Urinary bladder (tissue), 4 donors: Measurements from ENCODE around the gene CPA2. TPM values are rescaled to one million over a fixed set of nuclear protein-coding genes. Genes with fewer than 3 reads are reported as not detected.
"Not testable (repeated sequence)": the region's sequence is repeated elsewhere in the genome, so short reads cannot be mapped to it uniquely, and the experiment has no call there.

Experiments used
- DNase-seq: peaks from one replicate; pipeline ENCODE4 v3.0.0-alpha.2; 2015; ENCODE audit errors: extremely low spot score
- H3K27ac ChIP-seq: one replicate; pipeline ENCODE4 v1.5.1; 2013; ENCODE audit warnings: low read depth, mild to moderate bottlenecking, moderate library complexity
- H3K36me3 ChIP-seq: one replicate; pipeline ENCODE4 v1.6.1; 2013; ENCODE audit warnings: mild to moderate bottlenecking, moderate library complexity; ENCODE audit not compliant: insufficient read depth
- H3K4me1 ChIP-seq: one replicate; pipeline ENCODE4 v1.6.1; 2013; ENCODE audit warnings: mild to moderate bottlenecking, moderate library complexity; ENCODE audit not compliant: insufficient read depth
- H3K4me3 ChIP-seq: one replicate; pipeline ENCODE4 v1.5.1; 2013; ENCODE audit warnings: low read depth, low read length
- WGBS: extraction: QIAGEN DNeasy Blood & Tissue Kit; methylation state at CpG from one replicate; pipeline ENCODE4 v1.1.7; 2013; 5-methylcytosine and 5-hydroxymethylcytosine counted together
- polyA plus RNA-seq: library from polyadenylated mRNA; stranded (reverse); fragments of 200-250 nt; gene quantifications from one replicate; pipeline ENCODE4 v1.2.3, GENCODE V29; 2013
- total RNA-seq: library from RNA; depleted of rRNA; stranded (reverse); fragments of >200 nt; gene quantifications from one replicate; pipeline ENCODE4 v1.2.3, GENCODE V29; 2014
- donor health status: healthy with polysubstance abuse.
- donor health status: healthy.

The CPA2 gene
- not detected for total RNA-seq
- 0.09 TPM for polyA plus RNA-seq

- H3K36me3 ChIP-seq: no peaks in the 10 kb centered on the region
- 95% methylated on average over 3 of the region's 3 CpGs for WGBS
- no peaks in the 10 kb centered on the region for H3K4me1 ChIP-seq
- no peak for DNase-seq
- no peak within 1 kb of the TSS for H3K27ac ChIP-seq
- no peak within 1 kb of the TSS for H3K4me3 ChIP-seq
Observed at GRCh38 chr7:130266258-130266960, at the start of gene CPA2. Gene CPA2, plus strand, starts transcription at chr7:130266863. Its CDS starts 19 bp downstream, at chr7:130266882.

DNA sequence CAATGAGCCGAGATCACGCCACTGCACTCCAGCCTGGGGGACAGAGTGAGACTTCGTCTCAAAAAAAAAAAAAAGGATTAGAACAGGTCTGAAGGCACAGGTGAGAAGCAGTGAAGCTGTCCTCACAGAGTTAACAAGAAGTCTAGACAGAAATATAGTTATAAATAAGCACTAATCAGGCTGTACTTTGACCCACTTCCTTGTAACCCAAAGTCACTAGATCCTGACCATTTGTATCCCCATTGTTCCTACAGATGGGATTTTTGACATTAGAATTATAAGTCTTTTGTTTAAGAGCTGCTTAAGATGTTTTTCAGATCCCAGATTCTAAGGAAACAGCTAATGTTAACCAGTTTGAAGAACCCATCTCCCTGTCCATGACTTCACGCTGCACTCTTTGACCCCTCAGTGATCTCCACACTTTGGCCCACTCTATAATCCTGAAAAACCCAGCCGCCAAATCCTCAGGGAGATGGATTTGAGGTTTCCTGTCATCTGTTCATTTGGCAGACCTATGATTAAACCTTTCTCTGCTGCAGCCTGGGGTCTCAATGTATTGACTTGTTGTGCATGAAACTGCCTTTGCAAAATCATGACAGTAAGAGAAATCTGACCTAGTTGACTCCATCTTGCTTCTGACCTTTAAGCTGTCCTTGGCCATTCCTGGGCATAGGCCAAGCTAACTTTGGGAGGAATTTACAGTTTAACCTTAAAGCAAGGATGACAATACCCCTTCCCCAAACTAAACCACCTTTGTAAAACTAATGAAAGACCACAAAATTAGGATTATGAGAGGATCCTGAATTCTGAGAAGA, 47.6 kb upstream of the CPA2 start:
- DNase-seq: no peak
- WGBS: 84% methylated on average over 5 of the region's 5 CpGs
- Histone ChIP-seq H3K27ac (no peak overlapping the region), H3K4me3 (no peak overlapping the region), H3K4me1 (no peaks in the 10 kb centered on the region), H3K36me3 (no peaks in the 10 kb centered on the region)

DNA sequence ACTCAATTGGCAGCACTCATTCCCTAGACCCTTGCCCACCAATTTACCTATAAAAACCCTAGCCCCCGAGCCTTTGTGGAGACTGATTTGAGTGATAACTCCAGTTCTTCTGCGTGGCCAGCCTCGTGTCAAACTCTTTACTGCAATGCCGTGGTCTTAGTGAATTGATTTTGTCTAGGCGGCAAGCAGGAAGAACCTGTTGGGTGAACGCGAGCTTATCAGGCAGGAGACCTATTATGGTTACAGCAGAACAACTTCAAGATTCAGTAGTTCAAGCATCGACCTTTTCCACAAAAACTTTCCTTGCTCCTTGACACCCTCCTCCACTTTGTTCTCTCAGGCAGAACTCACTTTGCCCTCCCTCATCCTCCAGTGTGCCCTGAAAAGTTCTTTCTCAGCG, 46.8 kb upstream of the CPA2 start:
- H3K4me1 ChIP-seq: no peaks in the 10 kb centered on the region
- H3K27ac ChIP-seq: no peak overlapping the region
- H3K4me3 ChIP-seq: no peak overlapping the region
- DNase-seq: no peak
- WGBS: 88% methylated on average over 9 of the region's 9 CpGs
- no peaks in the 10 kb centered on the region for H3K36me3 ChIP-seq

DNA sequence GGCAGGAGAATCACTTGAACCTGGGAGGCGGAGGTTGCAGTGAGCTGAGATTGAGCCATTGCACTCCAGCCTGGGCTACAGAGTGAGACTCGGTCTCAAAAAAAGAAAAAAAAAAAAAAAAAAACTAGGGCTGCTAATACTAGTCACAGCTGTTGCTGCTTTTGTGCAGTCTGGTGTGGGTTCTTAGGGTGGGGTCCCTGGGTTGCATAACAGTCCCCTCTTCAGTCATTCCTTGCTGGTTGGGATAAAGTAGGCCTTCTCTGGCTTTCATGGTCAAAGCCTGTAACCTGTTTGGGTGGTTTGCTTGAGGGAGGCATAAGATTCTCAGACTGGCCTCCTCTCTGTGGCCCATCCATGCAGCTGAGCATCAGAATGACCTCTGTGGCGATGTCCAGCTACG, 44.9 kb upstream of the CPA2 start:
- no peak overlapping the region for H3K4me3 ChIP-seq
- H3K27ac ChIP-seq: no peak overlapping the region
- no peaks in the 10 kb centered on the region for H3K4me1 ChIP-seq
- 86% methylated on average over 4 of the region's 4 CpGs for WGBS
- DNase-seq: no peak
- no peaks in the 10 kb centered on the region for H3K36me3 ChIP-seq

- Histone ChIP-seq H3K36me3 (no peaks in the 10 kb centered on the region), H3K27ac (no peak overlapping the region), H3K4me1 (no peaks in the 10 kb centered on the region), H3K4me3 (no peak overlapping the region)
- DNase-seq: no peak
- 91% methylated on average over 1 of the region's 1 CpG for WGBS
Observed at GRCh38 chr7:130223646-130224045, 43.0 kb upstream of the CPA2 start.

DNA sequence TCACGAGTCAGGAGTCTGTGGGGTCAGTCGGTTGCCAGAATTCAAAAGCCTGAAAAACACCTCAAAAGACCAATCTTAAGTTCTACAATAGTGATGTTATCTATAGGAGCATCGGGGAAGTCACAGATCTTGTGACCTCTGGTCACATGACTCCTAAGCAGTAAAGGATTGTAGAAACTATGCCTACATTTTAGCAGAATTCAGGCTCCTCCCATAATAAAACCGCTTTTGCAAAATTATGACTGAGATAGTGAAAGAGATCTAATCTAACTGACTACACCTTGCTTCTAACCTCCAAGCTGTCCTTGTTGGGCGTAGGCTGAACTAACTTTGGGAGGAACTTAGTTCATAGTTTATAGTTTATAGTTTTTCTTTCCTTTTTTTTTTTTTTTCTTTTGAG, 42.5 kb upstream of the CPA2 start:
- no peak overlapping the region for H3K4me3 ChIP-seq
- no peak for DNase-seq
- H3K36me3 ChIP-seq: no peaks in the 10 kb centered on the region
- H3K27ac ChIP-seq: no peak overlapping the region
- 90% methylated on average over 5 of the region's 5 CpGs for WGBS
- H3K4me1 ChIP-seq: peaks cover 2% of the 10 kb centered on the region

DNA sequence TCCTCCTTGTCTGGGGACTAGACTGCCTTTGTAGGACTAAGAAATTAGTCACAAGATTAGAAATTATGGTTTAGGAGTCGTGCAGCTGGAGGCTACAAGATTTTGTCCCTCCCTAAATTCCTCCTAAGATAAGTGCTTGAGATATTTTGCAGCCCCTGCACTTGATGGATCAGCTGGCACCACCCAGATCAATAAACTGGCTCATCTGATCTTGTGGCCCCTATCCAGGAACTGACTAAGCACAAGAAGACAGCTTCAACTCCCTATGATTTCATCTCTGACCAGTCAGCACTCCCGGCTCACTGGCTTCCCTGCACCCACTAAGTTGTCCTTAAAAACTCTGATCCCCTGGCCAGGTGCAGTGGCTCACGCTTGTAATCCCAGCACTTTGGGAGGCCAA, 41.7 kb upstream of the CPA2 start:
- H3K4me1 ChIP-seq, H3K27ac ChIP-seq, H3K4me3 ChIP-seq, DNase-seq, H3K36me3 ChIP-seq: not testable (repeated sequence)
- WGBS: 34% methylated on average over 3 of the region's 3 CpGs

DNA sequence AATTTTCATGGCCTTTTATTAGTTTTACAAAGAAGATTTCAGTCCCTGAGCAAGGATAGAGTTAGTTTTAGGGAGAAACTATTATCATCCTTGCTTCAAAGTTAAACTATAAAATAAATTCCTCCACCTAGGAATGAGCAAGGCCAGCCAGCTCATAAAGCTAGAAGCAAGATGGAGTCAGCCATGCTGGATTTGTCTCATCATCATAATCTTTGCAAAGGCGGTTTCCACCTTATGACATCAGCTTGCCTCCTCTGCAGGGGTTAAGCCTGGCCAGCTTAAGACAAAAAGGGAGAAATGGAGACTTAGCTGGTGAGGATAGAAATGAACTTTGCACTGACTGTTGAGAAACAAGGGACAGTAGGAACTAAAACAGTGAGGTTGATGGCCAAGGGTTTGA, 40.3 kb upstream of the CPA2 start:
- Histone ChIP-seq H3K36me3 (no peaks in the 10 kb centered on the region), H3K4me3 (no peak overlapping the region), H3K27ac (no peak overlapping the region), H3K4me1 (peaks cover 2% of the 10 kb centered on the region)
- DNase-seq: no peak
- WGBS: 87% methylated on average over 1 of the region's 1 CpG

DNA sequence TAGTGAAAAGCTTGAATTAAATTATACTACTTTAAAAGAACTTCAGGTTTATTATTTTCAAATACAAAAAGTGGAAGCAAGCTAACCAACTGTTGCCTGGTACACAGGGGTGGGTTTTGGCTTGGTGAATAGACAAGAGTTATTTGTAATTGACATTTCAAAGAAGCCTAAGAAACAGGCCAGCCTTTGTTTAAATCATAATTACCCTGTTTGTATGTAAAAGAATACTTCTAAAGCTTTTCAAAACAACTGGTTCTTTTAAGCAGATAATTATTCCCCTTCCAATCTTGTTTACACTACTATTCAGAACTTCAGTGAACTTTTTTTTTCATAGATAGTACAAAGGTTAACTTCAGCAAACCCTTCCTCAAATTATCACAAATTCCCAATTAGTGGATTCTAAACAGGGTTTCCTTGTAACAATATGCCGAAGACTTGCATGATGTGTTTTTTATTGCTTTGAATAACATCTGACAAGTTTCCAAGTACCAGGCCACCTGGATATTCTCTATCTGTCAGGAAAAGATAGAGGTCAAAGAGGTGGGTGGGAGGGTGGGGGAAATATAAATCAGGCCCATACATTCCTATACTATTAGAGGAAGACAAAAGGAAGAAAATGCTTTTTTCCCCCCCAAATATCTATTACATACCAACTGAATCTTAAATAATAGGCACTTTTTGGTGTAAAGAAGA, 38.6 kb upstream of the CPA2 start:
- Histone ChIP-seq H3K4me1 (peaks cover 2% of the 10 kb centered on the region), H3K27ac (no peak overlapping the region), H3K4me3 (no peak overlapping the region), H3K36me3 (no peaks in the 10 kb centered on the region)
- 18% methylated on average over 1 of the region's 1 CpG for WGBS
- no peak for DNase-seq

- no peak overlapping the region for H3K4me3 ChIP-seq
- DNase-seq: no peak
- 47% methylated on average over 7 of the region's 7 CpGs for WGBS
- no peak overlapping the region for H3K27ac ChIP-seq
- no peaks in the 10 kb centered on the region for H3K36me3 ChIP-seq
- peaks cover 2% of the 10 kb centered on the region for H3K4me1 ChIP-seq
Observed at GRCh38 chr7:130228840-130229502, 37.7 kb upstream of the CPA2 start.

DNA sequence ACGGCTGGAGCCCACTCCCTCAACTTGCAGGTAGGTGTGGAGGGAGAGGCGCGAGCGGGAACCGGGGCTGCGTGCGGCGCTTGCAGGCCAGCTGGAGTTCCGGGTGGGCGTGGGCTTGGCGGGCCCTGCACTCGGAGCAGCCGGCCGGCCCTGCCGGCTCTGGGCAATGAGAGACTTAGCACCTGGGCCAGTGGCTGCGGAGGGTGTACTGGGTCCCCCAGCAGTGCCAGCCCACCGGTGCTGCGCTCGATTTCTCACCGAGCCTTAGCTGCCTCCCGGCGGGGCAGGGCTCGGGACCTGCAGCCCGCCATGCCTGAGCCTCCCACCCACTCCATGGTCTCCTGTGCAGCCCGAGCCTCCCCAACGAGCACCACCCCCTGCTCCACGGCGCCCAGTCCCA, 36.7 kb upstream of the CPA2 start:
- H3K4me3 ChIP-seq, DNase-seq, H3K36me3 ChIP-seq, H3K27ac ChIP-seq, H3K4me1 ChIP-seq: not testable (repeated sequence)
- 89% methylated on average over 28 of the region's 28 CpGs for WGBS

DNA sequence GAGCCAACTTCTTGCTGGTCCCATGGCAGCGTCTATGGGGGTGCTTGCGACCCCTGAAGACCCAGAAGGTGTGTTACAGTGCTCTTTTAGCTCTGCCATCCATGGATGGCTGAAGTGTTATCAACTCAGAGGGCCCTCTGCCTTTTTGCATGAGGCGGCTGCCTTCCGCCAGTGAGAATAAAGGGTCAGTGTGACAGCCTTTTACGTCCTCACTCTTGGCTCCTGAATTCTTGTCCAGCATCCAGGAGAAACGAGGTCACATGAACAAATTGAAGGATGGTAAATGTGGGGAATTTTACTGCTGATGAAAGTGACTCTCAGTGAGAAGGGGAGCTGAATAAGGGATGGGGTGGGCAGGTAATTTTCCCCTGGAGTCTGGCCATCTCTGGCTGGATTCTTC, 34.9 kb upstream of the CPA2 start:
- Histone ChIP-seq H3K27ac (no peak overlapping the region), H3K4me1 (peaks cover 2% of the 10 kb centered on the region), H3K36me3 (no peaks in the 10 kb centered on the region), H3K4me3 (no peak overlapping the region)
- DNase-seq: no peak
- WGBS: 72% methylated on average over 6 of the region's 6 CpGs

GRCh38 chr7:130232209-130232608, 34.5 kb upstream of the CPA2 start:
- no peaks in the 10 kb centered on the region for H3K36me3 ChIP-seq
- H3K4me1 ChIP-seq: peaks cover 2% of the 10 kb centered on the region
- 71% methylated on average over 2 of the region's 2 CpGs for WGBS
- no peak overlapping the region for H3K4me3 ChIP-seq
- no peak overlapping the region for H3K27ac ChIP-seq
- no peak for DNase-seq
